A673 (cell line): Measurements from ENCODE around the gene MGMT. TPM values are rescaled to one million over a fixed set of nuclear protein-coding genes. Genes with fewer than 3 reads are reported as not detected.

Experiments used
- BruUV-seq: library from RNA; stranded (reverse); fragments of 400-500 nt; replicated peaks from 2 replicates; lab custom pipeline; 2021; lab: Mats Ljungman, UMichigan
- CTCF ChIA-PET: fragments of 300-600 bp; sonication (Branson Sonifier 250); formaldehyde crosslinking; loops from one replicate; lab custom pipeline; 2022; ENCODE audit warnings: antibody characterized with exemption; lab: Charles Lee
- POLR2A ChIA-PET: fragments of 300-600 bp; sonication (Branson Sonifier 250); formaldehyde crosslinking; loops from one replicate; lab custom pipeline; 2022; ENCODE audit warnings: antibody characterized with exemption; ENCODE audit not compliant: low non-redundant PET; lab: Charles Lee
- DNase-seq: peaks from one replicate; pipeline ENCODE4 v3.0.0-alpha.2; 2015; ENCODE audit warnings: low spot score
- H3K27ac ChIP-seq: fragments of 200-600 bp; sonication (generic); 2 replicates; pipeline ENCODE4 v1.5.1; 2016; ENCODE audit warnings: mixed run types, low read depth, mild to moderate bottlenecking, mixed read lengths, antibody characterized with exemption, low read length; ENCODE audit not compliant: poor library complexity, severe bottlenecking
- H3K27me3 ChIP-seq: fragments of 200-600 bp; sonication (generic); replicated peaks from 2 replicates; pipeline ENCODE4 v1.6.1; 2017; ENCODE audit warnings: mixed run types, low read depth, mild to moderate bottlenecking, mixed read lengths, antibody characterized with exemption, low read length; ENCODE audit not compliant: insufficient read depth, poor library complexity
- H3K36me3 ChIP-seq: fragments of 200-600 bp; sonication (generic); 2 replicates; pipeline ENCODE4 v1.6.1; 2016; ENCODE audit warnings: mixed run types, mild to moderate bottlenecking, mixed read lengths, antibody characterized with exemption, low read length; ENCODE audit not compliant: insufficient read depth, poor library complexity, severe bottlenecking
- H3K4me1 ChIP-seq: fragments of 200-600 bp; sonication (generic); 2 replicates; pipeline ENCODE4 v1.6.1; 2017; ENCODE audit warnings: mixed run types, mild to moderate bottlenecking, mixed read lengths, antibody characterized with exemption, low read length; ENCODE audit not compliant: insufficient read depth, poor library complexity, severe bottlenecking
- H3K4me3 ChIP-seq: fragments of 200-600 bp; sonication (generic); 2 replicates; pipeline ENCODE4 v1.5.1; 2016; ENCODE audit warnings: low read depth, mixed run types, mild to moderate bottlenecking, mixed read lengths, low read length; ENCODE audit not compliant: poor library complexity, severe bottlenecking
- H3K9me3 ChIP-seq: fragments of 200-600 bp; sonication (generic); 2 replicates; pipeline ENCODE4 v1.6.1; 2016; ENCODE audit warnings: mixed run types, low read depth, mild to moderate bottlenecking, mixed read lengths, antibody characterized with exemption, low read length; ENCODE audit not compliant: poor library complexity, severe bottlenecking
- EZH2 ChIP-seq: fragments of 200-600 bp; sonication (generic); IDR thresholded peaks from 2 replicates; pipeline ENCODE4 v1.6.1; 2017; ENCODE audit warnings: borderline replicate concordance, low read depth, mild to moderate bottlenecking, mixed read lengths, antibody characterized with exemption, low read length; ENCODE audit not compliant: poor library complexity, severe bottlenecking
- intact Hi-C: fragments of 100-400 bp; cut with micrococcal nuclease; formaldehyde crosslinking; loops from one replicate; pipeline ENCODE4 v1.10.0; 2022; ENCODE audit not compliant: unreplicated experiment
- total RNA-seq: library from RNA; stranded (reverse); gene quantifications from 2 replicates; pipeline ENCODE4 v1.2.3, GENCODE V29; 2021
- TF ChIP-seq, protein P1 (sequence below): fragments of 300-800, 200-600 bp; sonication (generic); conservative IDR thresholded peaks from 2 replicates; pipeline ENCODE4 v1.5.1; 2017; ENCODE audit warnings: low read depth, mild to moderate bottlenecking, antibody characterized with exemption, low read length, moderate library complexity, mixed read lengths

Gene MGMT
- total RNA-seq, 1 experiment from 2014 or later, result 19.5 TPM

DNA sequence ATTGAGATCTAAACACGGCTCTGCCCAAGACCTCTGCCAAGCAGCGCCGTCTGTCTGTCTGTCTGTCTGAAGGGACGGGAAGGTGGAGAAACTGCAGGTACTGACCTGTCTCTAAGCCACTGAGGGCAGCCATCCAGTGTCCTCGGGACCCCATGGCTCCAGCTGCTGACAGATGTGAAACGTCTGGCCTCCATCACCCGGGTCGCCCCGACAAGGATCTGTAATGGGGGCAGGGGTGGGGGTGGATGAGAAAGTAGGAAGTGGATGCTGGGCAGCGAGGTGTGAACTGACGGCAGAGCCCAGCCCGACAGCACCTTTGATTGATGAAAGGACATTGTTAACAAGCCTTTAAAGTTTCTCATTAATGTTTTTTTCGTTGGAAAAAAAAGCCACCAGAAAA, 304.0 kb downstream of the MGMT start:
- intact Hi-C loops, result no loop called here
- ChIA-PET POLR2A (no interaction called here), CTCF (no interaction called here)
- no peaks in the 10 kb centered on the region for H3K4me1 ChIP-seq
- H3K27me3 ChIP-seq, result no peaks in the 10 kb centered on the region
- no peak overlapping the region for H3K4me3 ChIP-seq
- no peak for TF ChIP-seq EZH2
- TF ChIP-seq, protein P1, sequence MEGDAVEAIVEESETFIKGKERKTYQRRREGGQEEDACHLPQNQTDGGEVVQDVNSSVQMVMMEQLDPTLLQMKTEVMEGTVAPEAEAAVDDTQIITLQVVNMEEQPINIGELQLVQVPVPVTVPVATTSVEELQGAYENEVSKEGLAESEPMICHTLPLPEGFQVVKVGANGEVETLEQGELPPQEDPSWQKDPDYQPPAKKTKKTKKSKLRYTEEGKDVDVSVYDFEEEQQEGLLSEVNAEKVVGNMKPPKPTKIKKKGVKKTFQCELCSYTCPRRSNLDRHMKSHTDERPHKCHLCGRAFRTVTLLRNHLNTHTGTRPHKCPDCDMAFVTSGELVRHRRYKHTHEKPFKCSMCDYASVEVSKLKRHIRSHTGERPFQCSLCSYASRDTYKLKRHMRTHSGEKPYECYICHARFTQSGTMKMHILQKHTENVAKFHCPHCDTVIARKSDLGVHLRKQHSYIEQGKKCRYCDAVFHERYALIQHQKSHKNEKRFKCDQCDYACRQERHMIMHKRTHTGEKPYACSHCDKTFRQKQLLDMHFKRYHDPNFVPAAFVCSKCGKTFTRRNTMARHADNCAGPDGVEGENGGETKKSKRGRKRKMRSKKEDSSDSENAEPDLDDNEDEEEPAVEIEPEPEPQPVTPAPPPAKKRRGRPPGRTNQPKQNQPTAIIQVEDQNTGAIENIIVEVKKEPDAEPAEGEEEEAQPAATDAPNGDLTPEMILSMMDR, result no peak
- no peak for DNase-seq
- no peaks in the 10 kb centered on the region for H3K36me3 ChIP-seq
- H3K27ac ChIP-seq, result no peak overlapping the region
- BruUV-seq, result no TSS peak
- no peaks in the 10 kb centered on the region for H3K9me3 ChIP-seq

DNA sequence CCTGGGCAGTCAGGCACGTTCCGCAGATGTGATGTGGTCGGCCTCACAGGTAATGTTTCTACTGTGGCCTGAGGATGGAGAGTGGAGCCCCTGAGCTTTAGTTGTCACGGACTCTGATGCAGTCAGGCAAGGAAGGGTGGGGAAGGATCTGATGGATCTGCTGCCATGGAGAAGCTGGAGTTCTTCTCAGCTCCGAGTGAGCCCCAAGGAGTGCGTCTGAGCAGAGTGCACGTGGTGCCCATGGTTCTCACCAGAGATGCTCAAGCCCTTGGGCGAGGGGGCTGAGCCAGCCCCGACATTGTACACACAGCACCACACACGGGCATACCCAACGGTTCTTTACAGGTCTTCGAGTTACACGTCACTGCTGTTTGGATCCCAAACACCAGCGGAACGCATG, 304.5 kb downstream of the MGMT start:
- no peak overlapping the region for H3K4me3 ChIP-seq
- no peak for DNase-seq
- ChIA-PET CTCF (no interaction called here), POLR2A (no interaction called here)
- no peaks in the 10 kb centered on the region for H3K27me3 ChIP-seq
- H3K36me3 ChIP-seq, result no peaks in the 10 kb centered on the region
- TF ChIP-seq EZH2, result no peak
- TF ChIP-seq, protein P1, result no peak
- no peak overlapping the region for H3K27ac ChIP-seq
- intact Hi-C loops, result no loop called here
- H3K9me3 ChIP-seq, result no peaks in the 10 kb centered on the region
- BruUV-seq, result no TSS peak
- no peaks in the 10 kb centered on the region for H3K4me1 ChIP-seq

DNA sequence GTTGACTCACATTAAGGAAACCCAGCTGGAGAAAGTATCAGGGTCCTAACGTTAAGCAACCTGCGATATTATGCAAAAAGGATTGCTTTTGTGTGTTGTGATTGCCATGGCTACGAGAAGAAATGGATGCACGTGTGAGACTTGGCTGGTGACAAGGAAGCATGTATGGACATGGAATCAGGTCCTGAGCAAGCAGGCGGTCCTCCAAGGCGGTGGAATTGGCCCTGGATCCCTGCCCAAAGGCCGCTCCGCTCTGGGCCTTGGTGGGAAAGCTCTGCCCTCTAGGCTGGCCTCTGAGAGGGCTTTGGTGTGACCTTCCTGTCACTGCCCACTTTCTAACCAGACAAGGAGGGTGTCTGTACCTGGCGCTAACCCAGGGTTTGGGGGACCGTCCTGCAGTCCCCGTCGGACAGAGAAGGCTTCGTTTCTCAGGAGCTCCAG, 305.0 kb downstream of the MGMT start:
- CTCF ChIA-PET, result no interaction called here
- TF ChIP-seq EZH2, result no peak
- TF ChIP-seq, protein P1, result no peak
- Histone ChIP-seq H3K4me3 (no peak overlapping the region), H3K27ac (no peak overlapping the region), H3K27me3 (no peaks in the 10 kb centered on the region), H3K36me3 (no peaks in the 10 kb centered on the region), H3K9me3 (no peaks in the 10 kb centered on the region), H3K4me1 (no peaks in the 10 kb centered on the region)
- no peak for DNase-seq
- intact Hi-C loops, result no loop called here
- POLR2A ChIA-PET, result no interaction called here
- BruUV-seq, result no TSS peak
